ENCODE data around the gene KIAA1217. TPM values are rescaled to one million over a fixed set of nuclear protein-coding genes. Genes with fewer than 3 reads are reported as not detected.

Gene KIAA1217
- polyA plus RNA-seq, 1 donor from 2014 or later = 0.22 TPM

GRCh38 chr10:24469993-24470392 is 261.1 kb downstream of the KIAA1217 start:
- H3K4me2 ChIP-seq (ENCODE audit: low read length) = no peak overlapping the region
- no peak overlapping the region for H3K27ac ChIP-seq (ENCODE audit: low read length)
- H2AFZ ChIP-seq (ENCODE audit: low read depth, low read length) = no peak overlapping the region
- H3K36me3 ChIP-seq (ENCODE audit: insufficient read depth, low read length) = no peaks in the 10 kb centered on the region
- no peaks in the 10 kb centered on the region for H3K9me3 ChIP-seq (ENCODE audit: low read length)
- H3K27me3 ChIP-seq (ENCODE audit: insufficient read depth, low read depth, low read length) = no peaks in the 10 kb centered on the region
- no peak overlapping the region for H3K9ac ChIP-seq (ENCODE audit: low read length)
- no peaks in the 10 kb centered on the region for H3K9me2 ChIP-seq (ENCODE audit: insufficient read depth, low read length)
- no peaks in the 10 kb centered on the region for H3K79me2 ChIP-seq (replicated peaks; ENCODE audit: insufficient read depth, low read length)
- H4K20me1 ChIP-seq (ENCODE audit: insufficient read depth) = no peaks in the 10 kb centered on the region
- no peak overlapping the region for H3K4me3 ChIP-seq (ENCODE audit: low read length)
- TF ChIP-seq REST (IDR thresholded peaks at IDR 0.05; ENCODE audit: borderline replicate concordance) (no peak), EP300 (conservative IDR thresholded peaks at IDR 0.05; ENCODE audit: poor library complexity, severe bottlenecking) (no peak), CTCF (IDR thresholded peaks at IDR 0.05; ENCODE audit: poor library complexity, severe bottlenecking) (no peak), SMC3 (conservative IDR thresholded peaks at IDR 0.05; ENCODE audit: poor library complexity) (no peak), POLR2AphosphoS5 (IDR thresholded peaks at IDR 0.05) (no peak), EZH2 (IDR thresholded peaks at IDR 0.05; ENCODE audit: borderline replicate concordance, insufficient read depth, low read length, poor library complexity, severe bottlenecking) (no peak), RAD21 (conservative IDR thresholded peaks at IDR 0.05) (no peak)
- no peaks in the 10 kb centered on the region for H3F3A ChIP-seq (ENCODE audit: insufficient read depth, low read length, poor library complexity, severe bottlenecking)

GRCh38 chr10:24475598-24475997 is 266.7 kb downstream of the KIAA1217 start:
- Histone ChIP-seq H2AFZ (ENCODE audit: low read depth, low read length) (no peak overlapping the region), H3K4me3 (ENCODE audit: low read length) (no peak overlapping the region), H3K9me3 (ENCODE audit: low read length) (no peaks in the 10 kb centered on the region), H4K20me1 (ENCODE audit: insufficient read depth) (no peaks in the 10 kb centered on the region), H3K36me3 (ENCODE audit: insufficient read depth, low read length) (no peaks in the 10 kb centered on the region), H3K9me2 (ENCODE audit: insufficient read depth, low read length) (no peaks in the 10 kb centered on the region), H3K9ac (ENCODE audit: low read length) (no peak overlapping the region), H3K27ac (ENCODE audit: low read length) (no peak overlapping the region), H3K4me2 (ENCODE audit: low read length) (no peak overlapping the region), H3K27me3 (ENCODE audit: insufficient read depth, low read depth, low read length) (no peaks in the 10 kb centered on the region), H3K79me2 (replicated peaks; ENCODE audit: insufficient read depth, low read length) (no peaks in the 10 kb centered on the region), H3F3A (ENCODE audit: insufficient read depth, low read length, poor library complexity, severe bottlenecking) (no peaks in the 10 kb centered on the region)
- no peak for TF ChIP-seq REST (IDR thresholded peaks at IDR 0.05; ENCODE audit: borderline replicate concordance)
- no peak for TF ChIP-seq POLR2AphosphoS5 (IDR thresholded peaks at IDR 0.05)
- no peak for TF ChIP-seq MXI1 (conservative IDR thresholded peaks at IDR 0.05; ENCODE audit: poor library complexity, severe bottlenecking)
